Loucy (cell line): ENCODE measurements around the gene MYRIP.

Source experiments
- H2AFZ ChIP-seq: fragments of 200-600 bp; sonication (generic); 2 replicates; pipeline ENCODE4 v1.6.0; 2016; ENCODE audit warnings: antibody characterized with exemption, mild to moderate bottlenecking, low read length, moderate library complexity
- H3F3A ChIP-seq: fragments of 200-600 bp; 2 replicates; pipeline ENCODE4 v1.6.0; 2016; ENCODE audit warnings: antibody characterized with exemption, low read depth, mild to moderate bottlenecking
- H3K27me3 ChIP-seq: fragments of 200-600 bp; sonication (generic); 2 replicates; pipeline ENCODE4 v1.6.1; 2014; ENCODE audit warnings: low read length, mild to moderate bottlenecking; ENCODE audit not compliant: insufficient read depth, poor library complexity, severe bottlenecking
- H3K36me3 ChIP-seq: fragments of 200-600 bp; sonication (generic); 2 replicates; pipeline ENCODE4 v1.6.1; 2016; ENCODE audit warnings: low read length; ENCODE audit not compliant: insufficient read depth
- H3K4me1 ChIP-seq: fragments of 200-600 bp; sonication (generic); 2 replicates; pipeline ENCODE4 v1.5.1; 2014; ENCODE audit warnings: low read length, mild to moderate bottlenecking; ENCODE audit not compliant: insufficient read depth, poor library complexity, severe bottlenecking
- H3K4me2 ChIP-seq: fragments of 200-600 bp; sonication (generic); 2 replicates; pipeline ENCODE4 v1.6.0; 2014; ENCODE audit warnings: antibody characterized with exemption, low read length, low read depth, mild to moderate bottlenecking; ENCODE audit not compliant: poor library complexity, severe bottlenecking
- H3K4me3 ChIP-seq: fragments of 200-600 bp; sonication (generic); 2 replicates; pipeline ENCODE4 v1.5.1; 2014; ENCODE audit warnings: low read length, mild to moderate bottlenecking, mixed read lengths; ENCODE audit not compliant: poor library complexity, severe bottlenecking
- H3K79me2 ChIP-seq: fragments of 200-600 bp; sonication (generic); 2 replicates; pipeline ENCODE4 v1.6.1; 2014; ENCODE audit warnings: low read length; ENCODE audit not compliant: insufficient read depth
- H3K9ac ChIP-seq: fragments of 200-600 bp; sonication (generic); 2 replicates; pipeline ENCODE4 v1.6.0; 2014; ENCODE audit warnings: mild to moderate bottlenecking, low read depth, low read length, moderate library complexity; ENCODE audit not compliant: poor library complexity, severe bottlenecking
- H3K9me2 ChIP-seq: fragments of 200-600 bp; sonication (generic); replicated peaks from 2 replicates; pipeline ENCODE4 v1.6.1; 2016; ENCODE audit warnings: low read depth, low read length, mixed read lengths
- H3K9me3 ChIP-seq: fragments of 200-600 bp; sonication (generic); 2 replicates; pipeline ENCODE4 v1.6.1; 2014; ENCODE audit warnings: mild to moderate bottlenecking, antibody characterized with exemption, low read length, low read depth; ENCODE audit not compliant: insufficient read depth
- H4K20me1 ChIP-seq: fragments of 200-600 bp; sonication (generic); 2 replicates; pipeline ENCODE4 v1.6.0; 2014; ENCODE audit warnings: antibody characterized with exemption, low read length, mild to moderate bottlenecking; ENCODE audit not compliant: insufficient read depth, poor library complexity, severe bottlenecking
- EZH2phosphoT487 ChIP-seq: fragments of 200-600 bp; IDR thresholded peaks from 2 replicates; pipeline ENCODE4 v1.6.1; 2018; ENCODE audit warnings: antibody characterized with exemption, mild to moderate bottlenecking, moderate library complexity, borderline replicate concordance
- TF ChIP-seq, protein P1 (sequence below): fragments of 200-600 bp; sonication (generic); conservative IDR thresholded peaks from 2 replicates; pipeline ENCODE4 v1.5.1; 2014; ENCODE audit warnings: mild to moderate bottlenecking, antibody characterized with exemption, low read length

MYRIP gene

DNA sequence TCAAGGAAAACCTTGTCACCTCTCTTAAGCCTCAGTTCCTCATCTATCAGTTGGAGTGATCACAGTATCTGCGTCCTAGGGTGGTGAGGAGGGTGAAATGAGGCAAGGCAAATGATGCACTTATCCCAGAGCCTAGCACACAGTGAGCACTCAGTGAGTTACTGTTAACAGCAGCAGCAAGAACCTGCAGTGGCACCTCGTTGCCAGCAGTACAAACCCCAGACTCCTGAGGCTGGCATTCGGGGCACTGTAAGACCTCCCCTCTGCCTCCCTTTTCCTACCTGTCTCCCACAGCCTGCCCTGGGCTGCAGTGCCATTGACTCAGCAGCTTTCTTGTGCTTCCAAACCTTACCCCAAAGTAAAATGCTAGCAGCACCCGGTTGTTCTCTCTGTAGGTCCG is 417.2 kb downstream of the MYRIP start:
- Histone ChIP-seq H3F3A (no peaks in the 10 kb centered on the region), H3K4me3 (no peak overlapping the region), H3K27me3 (no peaks in the 10 kb centered on the region), H3K9me2 (no peaks in the 10 kb centered on the region), H3K9me3 (no peaks in the 10 kb centered on the region), H3K36me3 (no peaks in the 10 kb centered on the region), H3K4me2 (no peak overlapping the region), H3K79me2 (no peaks in the 10 kb centered on the region), H2AFZ (no peak overlapping the region), H3K4me1 (no peaks in the 10 kb centered on the region), H3K9ac (no peak overlapping the region), H4K20me1 (no peaks in the 10 kb centered on the region)
- TF ChIP-seq, protein P1, sequence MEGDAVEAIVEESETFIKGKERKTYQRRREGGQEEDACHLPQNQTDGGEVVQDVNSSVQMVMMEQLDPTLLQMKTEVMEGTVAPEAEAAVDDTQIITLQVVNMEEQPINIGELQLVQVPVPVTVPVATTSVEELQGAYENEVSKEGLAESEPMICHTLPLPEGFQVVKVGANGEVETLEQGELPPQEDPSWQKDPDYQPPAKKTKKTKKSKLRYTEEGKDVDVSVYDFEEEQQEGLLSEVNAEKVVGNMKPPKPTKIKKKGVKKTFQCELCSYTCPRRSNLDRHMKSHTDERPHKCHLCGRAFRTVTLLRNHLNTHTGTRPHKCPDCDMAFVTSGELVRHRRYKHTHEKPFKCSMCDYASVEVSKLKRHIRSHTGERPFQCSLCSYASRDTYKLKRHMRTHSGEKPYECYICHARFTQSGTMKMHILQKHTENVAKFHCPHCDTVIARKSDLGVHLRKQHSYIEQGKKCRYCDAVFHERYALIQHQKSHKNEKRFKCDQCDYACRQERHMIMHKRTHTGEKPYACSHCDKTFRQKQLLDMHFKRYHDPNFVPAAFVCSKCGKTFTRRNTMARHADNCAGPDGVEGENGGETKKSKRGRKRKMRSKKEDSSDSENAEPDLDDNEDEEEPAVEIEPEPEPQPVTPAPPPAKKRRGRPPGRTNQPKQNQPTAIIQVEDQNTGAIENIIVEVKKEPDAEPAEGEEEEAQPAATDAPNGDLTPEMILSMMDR, result no peak
- no peak for TF ChIP-seq EZH2phosphoT487

DNA sequence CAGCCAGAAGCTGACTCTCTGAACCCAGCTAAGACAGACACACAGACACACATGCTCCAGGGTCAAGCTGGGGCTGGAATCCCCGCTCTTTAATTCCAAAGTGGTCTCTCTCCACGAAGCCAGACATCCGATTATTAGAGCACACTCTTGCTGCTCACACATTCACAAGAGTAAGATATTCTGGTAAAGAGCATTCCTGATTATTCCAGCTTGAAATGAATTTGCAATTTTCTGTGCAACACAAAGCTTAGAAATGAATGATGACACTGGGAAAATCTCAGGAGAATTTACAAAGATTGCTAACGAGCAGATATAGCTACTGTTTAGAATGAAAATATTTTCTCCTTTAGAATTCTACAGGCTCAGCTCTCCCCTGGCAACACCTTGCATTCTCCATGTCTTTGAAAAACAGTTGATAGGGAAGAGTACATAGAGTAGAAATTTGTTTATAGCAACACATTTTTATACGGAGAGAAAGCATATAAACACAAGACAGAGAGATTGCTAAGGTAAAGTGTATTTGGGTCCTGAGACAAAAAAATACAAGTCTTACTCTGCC is 419.5 kb downstream of the MYRIP start:
- H3K4me1 ChIP-seq, result no peaks in the 10 kb centered on the region
- no peaks in the 10 kb centered on the region for H3K36me3 ChIP-seq
- H3K9ac ChIP-seq, result no peak overlapping the region
- H4K20me1 ChIP-seq, result no peaks in the 10 kb centered on the region
- no peaks in the 10 kb centered on the region for H3K27me3 ChIP-seq
- TF ChIP-seq, protein P1, result no peak
- TF ChIP-seq EZH2phosphoT487, result no peak
- H3K9me2 ChIP-seq, result no peaks in the 10 kb centered on the region
- no peaks in the 10 kb centered on the region for H3F3A ChIP-seq
- no peaks in the 10 kb centered on the region for H3K79me2 ChIP-seq
- H3K9me3 ChIP-seq, result no peaks in the 10 kb centered on the region
- H3K4me3 ChIP-seq, result no peak overlapping the region
- H2AFZ ChIP-seq, result no peak overlapping the region
- no peak overlapping the region for H3K4me2 ChIP-seq

DNA sequence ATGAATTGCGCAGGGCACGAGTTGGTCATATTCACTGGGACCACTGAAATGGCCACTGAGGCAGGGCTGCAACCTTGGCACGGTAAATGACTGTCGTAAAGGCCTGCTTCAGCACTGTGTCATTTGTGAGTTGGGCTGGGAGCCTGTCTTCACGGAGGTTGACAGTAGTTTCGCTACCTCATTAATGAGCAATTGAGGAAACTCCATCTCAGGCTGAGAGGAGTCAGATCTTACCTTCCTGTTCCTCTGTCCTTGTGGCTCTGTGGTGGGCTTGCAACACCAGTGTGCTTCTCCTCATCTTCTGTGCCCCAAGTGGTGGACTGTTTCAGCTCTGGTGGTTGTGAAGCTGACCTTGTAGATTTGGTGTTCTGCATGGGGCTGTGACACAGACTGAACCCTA is 420.0 kb downstream of the MYRIP start:
- Histone ChIP-seq H3K79me2 (no peaks in the 10 kb centered on the region), H3K4me1 (no peaks in the 10 kb centered on the region), H3K36me3 (no peaks in the 10 kb centered on the region), H3F3A (no peaks in the 10 kb centered on the region), H3K4me2 (no peak overlapping the region), H3K9me3 (no peaks in the 10 kb centered on the region), H2AFZ (0 out of 2 replicates have a peak overlapping the region, but pooled peaks have one; percentile 5), H3K4me3 (no peak overlapping the region), H3K9me2 (no peaks in the 10 kb centered on the region), H3K27me3 (no peaks in the 10 kb centered on the region), H4K20me1 (no peaks in the 10 kb centered on the region), H3K9ac (no peak overlapping the region)
- TF ChIP-seq, protein P1, result no peak
- TF ChIP-seq EZH2phosphoT487, result no peak
